ENCODE data around the gene TADA2A.

Gene TADA2A

GRCh38 chr17:37430051-37430627 lies 23.5 kb downstream of the TADA2A start:
- no peak overlapping the region for H3K18ac ChIP-seq (ENCODE audit: low read length)
- H3K27me3 ChIP-seq (ENCODE audit: insufficient read depth, low read length): no peaks in the 10 kb centered on the region

GRCh38 chr17:37432671-37433070 lies 26.0 kb downstream of the TADA2A start:
- no peak overlapping the region for H4K8ac ChIP-seq (ENCODE audit: low read depth, low read length)

More at GRCh38 chr17:37430051-37430627, 23.5 kb downstream of the TADA2A start:
- H3K27ac ChIP-seq (ENCODE audit: low read depth, low read length): no peak overlapping the region
- no peak overlapping the region for H3K4me3 ChIP-seq (ENCODE audit: low read depth, low read length)
- no peak for DNase-seq
- H4K91ac ChIP-seq (ENCODE audit: low read depth, low read length): no peak overlapping the region
- H3K79me2 ChIP-seq (ENCODE audit: control insufficient read depth, insufficient read depth, low read length, poor library complexity): no peaks in the 10 kb centered on the region
- H3K23ac ChIP-seq (ENCODE audit: low read length): no peak overlapping the region
- H3K79me1 ChIP-seq (ENCODE audit: low read length): no peaks in the 10 kb centered on the region
- no peak overlapping the region for H3K4me2 ChIP-seq (ENCODE audit: low read length)
- no peak overlapping the region for H4K8ac ChIP-seq (ENCODE audit: low read depth, low read length)
- no peak overlapping the region for H3K9ac ChIP-seq (ENCODE audit: low read length)
- no peaks in the 10 kb centered on the region for H3K4me1 ChIP-seq (ENCODE audit: control insufficient read depth in 1 of 2, insufficient read depth in 2 of 2, low read length in 2 of 2)
- no peaks in the 10 kb centered on the region for H3K9me3 ChIP-seq (ENCODE audit: insufficient read depth, low read depth, low read length)
- no peak overlapping the region for H3K14ac ChIP-seq (ENCODE audit: low read length)
- no peak overlapping the region for H4K12ac ChIP-seq (ENCODE audit: low read depth, low read length)
- H2AFZ ChIP-seq (ENCODE audit: insufficient read depth, low read length, poor library complexity): no peak overlapping the region
- no peak overlapping the region for H2AK5ac ChIP-seq (ENCODE audit: low read length)
- H2BK12ac ChIP-seq (ENCODE audit: low read length): no peak overlapping the region
- H3K36me3 ChIP-seq (ENCODE audit: control insufficient read depth in 1 of 2, insufficient read depth in 2 of 2, low read length in 2 of 2): peaks cover 10 to 14% of the 10 kb centered on the region in 2 experiments
- WGBS (ENCODE audit: extremely low coverage, insufficient coverage, insufficient read length): 100% methylated on average over 1 of the region's 1 CpG
- no peak overlapping the region for H3K4ac ChIP-seq (ENCODE audit: low read depth, low read length)
- no peak overlapping the region for H2BK5ac ChIP-seq (ENCODE audit: low read depth, low read length, poor library complexity)
- no peak overlapping the region for H2BK120ac ChIP-seq (ENCODE audit: insufficient read depth, low read length, poor library complexity)

GRCh38 chr17:37438141-37438540 lies 31.5 kb downstream of the TADA2A start:
- no peak overlapping the region for H3K18ac ChIP-seq (ENCODE audit: low read length)
- H2AFZ ChIP-seq (ENCODE audit: insufficient read depth, low read length, poor library complexity): no peak overlapping the region
- no peak overlapping the region for H2BK5ac ChIP-seq (ENCODE audit: low read depth, low read length, poor library complexity)
- H3K14ac ChIP-seq (ENCODE audit: low read length): no peak overlapping the region
- no peaks in the 10 kb centered on the region for H3K79me1 ChIP-seq (ENCODE audit: low read length)
- peaks cover 18 to 20% of the 10 kb centered on the region in 2 experiments for H3K36me3 ChIP-seq (ENCODE audit: control insufficient read depth in 1 of 2, insufficient read depth in 2 of 2, low read length in 2 of 2)
- H3K4me2 ChIP-seq (ENCODE audit: low read length): no peak overlapping the region
- H4K91ac ChIP-seq (ENCODE audit: low read depth, low read length): no peak overlapping the region
- H3K79me2 ChIP-seq (ENCODE audit: control insufficient read depth, insufficient read depth, low read length, poor library complexity): no peaks in the 10 kb centered on the region
- no CpG with 5 or more reads among the region's 4 CpGs for WGBS (ENCODE audit: extremely low coverage, insufficient coverage, insufficient read length)
- no peak overlapping the region for H2BK120ac ChIP-seq (ENCODE audit: insufficient read depth, low read length, poor library complexity)
- H3K27ac ChIP-seq (ENCODE audit: low read depth, low read length): no peak overlapping the region
- no peaks in the 10 kb centered on the region for H3K9me3 ChIP-seq (ENCODE audit: insufficient read depth, low read depth, low read length)
- no peak overlapping the region for H3K4ac ChIP-seq (ENCODE audit: low read depth, low read length)
- no peak overlapping the region for H2BK12ac ChIP-seq (ENCODE audit: low read length)
- no peak overlapping the region for H3K4me3 ChIP-seq (ENCODE audit: low read depth, low read length)
- no peaks in the 10 kb centered on the region for H3K4me1 ChIP-seq (ENCODE audit: control insufficient read depth in 1 of 2, insufficient read depth in 2 of 2, low read length in 2 of 2)
- DNase-seq: peak in 1 of 2 donors; percentile 9
- H4K8ac ChIP-seq (ENCODE audit: low read depth, low read length): no peak overlapping the region
- no peak overlapping the region for H2AK5ac ChIP-seq (ENCODE audit: low read length)
- H4K12ac ChIP-seq (ENCODE audit: low read depth, low read length): no peak overlapping the region
- no peak overlapping the region for H3K9ac ChIP-seq (ENCODE audit: low read length)
- no peak overlapping the region for H3K23ac ChIP-seq (ENCODE audit: low read length)
- no peaks in the 10 kb centered on the region for H3K27me3 ChIP-seq (ENCODE audit: insufficient read depth, low read length)

More at GRCh38 chr17:37432671-37433070, 26.0 kb downstream of the TADA2A start:
- Histone ChIP-seq H4K12ac (ENCODE audit: low read depth, low read length) (no peak overlapping the region), H3K14ac (ENCODE audit: low read length) (no peak overlapping the region), H2AFZ (ENCODE audit: insufficient read depth, low read length, poor library complexity) (no peak overlapping the region), H2BK12ac (ENCODE audit: low read length) (no peak overlapping the region), H3K79me2 (ENCODE audit: control insufficient read depth, insufficient read depth, low read length, poor library complexity) (no peaks in the 10 kb centered on the region), H3K4me1 (ENCODE audit: control insufficient read depth in 1 of 2, insufficient read depth in 2 of 2, low read length in 2 of 2) (no peaks in the 10 kb centered on the region), H3K27me3 (ENCODE audit: insufficient read depth, low read length) (no peaks in the 10 kb centered on the region), H3K36me3 (ENCODE audit: control insufficient read depth in 1 of 2, insufficient read depth in 2 of 2, low read length in 2 of 2) (peaks cover 9 to 10% of the 10 kb centered on the region in 2 experiments), H3K79me1 (ENCODE audit: low read length) (no peaks in the 10 kb centered on the region), H3K18ac (ENCODE audit: low read length) (no peak overlapping the region), H3K9ac (ENCODE audit: low read length) (no peak overlapping the region), H3K4ac (ENCODE audit: low read depth, low read length) (no peak overlapping the region), H2BK120ac (ENCODE audit: insufficient read depth, low read length, poor library complexity) (no peak overlapping the region), H4K91ac (ENCODE audit: low read depth, low read length) (no peak overlapping the region), H3K23ac (ENCODE audit: low read length) (no peak overlapping the region), H3K4me2 (ENCODE audit: low read length) (no peak overlapping the region), H3K27ac (ENCODE audit: low read depth, low read length) (no peak overlapping the region), H3K9me3 (ENCODE audit: insufficient read depth, low read depth, low read length) (no peaks in the 10 kb centered on the region), H3K4me3 (ENCODE audit: low read depth, low read length) (no peak overlapping the region), H2AK5ac (ENCODE audit: low read length) (no peak overlapping the region), H2BK5ac (ENCODE audit: low read depth, low read length, poor library complexity) (no peak overlapping the region)
- no peak for DNase-seq
- WGBS (ENCODE audit: extremely low coverage, insufficient coverage, insufficient read length): no CpG with 5 or more reads among the region's 2 CpGs

- no peak overlapping the region for H2AK5ac ChIP-seq (ENCODE audit: low read length)
- H3K4ac ChIP-seq (ENCODE audit: low read depth, low read length): no peak overlapping the region
- no peak overlapping the region for H2BK120ac ChIP-seq (ENCODE audit: insufficient read depth, low read length, poor library complexity)
- no peak overlapping the region for H2AFZ ChIP-seq (ENCODE audit: insufficient read depth, low read length, poor library complexity)
- DNase-seq: no peak
- H3K4me1 ChIP-seq (ENCODE audit: control insufficient read depth in 1 of 2, insufficient read depth in 2 of 2, low read length in 2 of 2): no peaks in the 10 kb centered on the region
- no peak overlapping the region for H4K12ac ChIP-seq (ENCODE audit: low read depth, low read length)
- no peaks in the 10 kb centered on the region for H3K27me3 ChIP-seq (ENCODE audit: insufficient read depth, low read length)
- H3K4me3 ChIP-seq (ENCODE audit: low read depth, low read length): no peak overlapping the region
- H3K27ac ChIP-seq (ENCODE audit: low read depth, low read length): no peak overlapping the region
- no peaks in the 10 kb centered on the region for H3K79me1 ChIP-seq (ENCODE audit: low read length)
- no peak overlapping the region for H3K23ac ChIP-seq (ENCODE audit: low read length)
- WGBS (ENCODE audit: extremely low coverage, insufficient coverage, insufficient read length): no CpG with 5 or more reads among the region's 2 CpGs
- no peak overlapping the region for H3K4me2 ChIP-seq (ENCODE audit: low read length)
- no peak overlapping the region for H4K8ac ChIP-seq (ENCODE audit: low read depth, low read length)
- H3K9me3 ChIP-seq (ENCODE audit: insufficient read depth, low read depth, low read length): no peaks in the 10 kb centered on the region
- H3K14ac ChIP-seq (ENCODE audit: low read length): no peak overlapping the region
- no peak overlapping the region for H4K91ac ChIP-seq (ENCODE audit: low read depth, low read length)
- no peaks in the 10 kb centered on the region for H3K79me2 ChIP-seq (ENCODE audit: control insufficient read depth, insufficient read depth, low read length, poor library complexity)
- H2BK5ac ChIP-seq (ENCODE audit: low read depth, low read length, poor library complexity): no peak overlapping the region
- no peak overlapping the region for H3K18ac ChIP-seq (ENCODE audit: low read length)
- H3K9ac ChIP-seq (ENCODE audit: low read length): no peak overlapping the region
- H3K36me3 ChIP-seq (ENCODE audit: control insufficient read depth in 1 of 2, insufficient read depth in 2 of 2, low read length in 2 of 2): peaks cover 22 to 23% of the 10 kb centered on the region in 2 experiments
- no peak overlapping the region for H2BK12ac ChIP-seq (ENCODE audit: low read length)
Observed at GRCh38 chr17:37440424-37440823, 33.7 kb downstream of the TADA2A start.
